Upper lobe of left lung (tissue), 4 donors: ENCODE measurements around the gene CHIC1.
"Not testable (repeated sequence)": the region's sequence is repeated elsewhere in the genome, so short reads cannot be mapped to it uniquely, and the experiment has no call there.

ENCODE experiments used
- EP300 ChIP-seq, 4 donors: sonication (generic); formaldehyde crosslinking; IDR thresholded peaks; one replicate each; pipeline ENCODE4 v1.5.1; 2017; ENCODE audit warnings: antibody characterized with exemption in 4 of 4, control low read depth in 2 of 4
- POLR2A ChIP-seq, 4 donors: fragments of 450-650 bp; IDR thresholded peaks; one replicate each; pipeline ENCODE4 v1.5.1; 2016 to 2017; ENCODE audit warnings: antibody characterized with exemption in 4 of 4, mild to moderate bottlenecking in 2 of 4
- POLR2AphosphoS5 ChIP-seq, 2 donors: sonication (generic); formaldehyde crosslinking; IDR thresholded peaks; one replicate each; pipeline ENCODE4 v1.5.1; 2017; ENCODE audit warnings: antibody characterized with exemption in 2 of 2
- TF ChIP-seq, protein P1 (sequence below), 6 experiments: fragments of 450-650 bp in 4 of 6; fragments of 200-600 bp in 2 of 6; sonication (generic) in 2 of 6; IDR thresholded peaks; one replicate each; pipeline ENCODE4 v1.5.1; 2016 to 2019; ENCODE audit warnings: antibody characterized with exemption in 6 of 6

DNA sequence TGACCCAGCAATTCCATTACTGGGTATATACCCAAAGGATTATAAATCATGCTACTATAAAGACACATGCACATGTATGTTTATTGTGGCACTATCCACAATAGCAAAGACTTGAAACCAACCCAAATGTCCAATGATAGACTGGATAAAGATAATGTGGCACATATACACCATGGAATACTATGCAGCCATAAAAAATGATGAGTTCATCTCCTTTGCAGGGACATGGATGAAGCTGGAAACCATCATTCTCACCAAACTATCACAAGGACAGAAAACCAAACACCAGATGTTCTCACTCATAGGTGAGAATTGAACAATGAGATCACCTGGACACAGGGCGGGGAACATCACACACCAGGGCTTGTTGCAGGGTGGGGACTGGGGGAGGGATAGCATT lies 144.0 kb downstream of the CHIC1 start:
- TF ChIP-seq POLR2A, POLR2AphosphoS5, EP300 (IDR thresholded peaks at IDR 0.05): not testable (repeated sequence)
- TF ChIP-seq, protein P1, sequence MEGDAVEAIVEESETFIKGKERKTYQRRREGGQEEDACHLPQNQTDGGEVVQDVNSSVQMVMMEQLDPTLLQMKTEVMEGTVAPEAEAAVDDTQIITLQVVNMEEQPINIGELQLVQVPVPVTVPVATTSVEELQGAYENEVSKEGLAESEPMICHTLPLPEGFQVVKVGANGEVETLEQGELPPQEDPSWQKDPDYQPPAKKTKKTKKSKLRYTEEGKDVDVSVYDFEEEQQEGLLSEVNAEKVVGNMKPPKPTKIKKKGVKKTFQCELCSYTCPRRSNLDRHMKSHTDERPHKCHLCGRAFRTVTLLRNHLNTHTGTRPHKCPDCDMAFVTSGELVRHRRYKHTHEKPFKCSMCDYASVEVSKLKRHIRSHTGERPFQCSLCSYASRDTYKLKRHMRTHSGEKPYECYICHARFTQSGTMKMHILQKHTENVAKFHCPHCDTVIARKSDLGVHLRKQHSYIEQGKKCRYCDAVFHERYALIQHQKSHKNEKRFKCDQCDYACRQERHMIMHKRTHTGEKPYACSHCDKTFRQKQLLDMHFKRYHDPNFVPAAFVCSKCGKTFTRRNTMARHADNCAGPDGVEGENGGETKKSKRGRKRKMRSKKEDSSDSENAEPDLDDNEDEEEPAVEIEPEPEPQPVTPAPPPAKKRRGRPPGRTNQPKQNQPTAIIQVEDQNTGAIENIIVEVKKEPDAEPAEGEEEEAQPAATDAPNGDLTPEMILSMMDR (IDR thresholded peaks at IDR 0.05): not testable (repeated sequence)
